HEK293 (cell line): ENCODE data around the gene ASXL3.

Experiments
- CTCF ChIA-PET: fragments of 350-600 bp; formaldehyde crosslinking; extraction: SDS; loops from one replicate; lab custom pipeline; 2021; ENCODE audit warnings: antibody characterized with exemption; lab: Yijun Ruan, JAX
- POLR2A ChIA-PET: fragments of 300-600 bp; formaldehyde crosslinking; extraction: SDS; loops from one replicate; lab custom pipeline; 2020; ENCODE audit warnings: antibody characterized with exemption, inconsistent platforms; lab: Yijun Ruan, JAX
- H3K27ac ChIP-seq: fragments of 200-500 bp; sonication (Bioruptor generic); 2 replicates; pipeline ENCODE4 v1.5.1; 2014; ENCODE audit warnings: low read depth, low read length, control low read depth, inconsistent platforms; ENCODE audit errors: extremely low read depth
- H3K36me3 ChIP-seq, 2 experiments: fragments of 200-500 bp in 1 of 2; sonication (Bioruptor generic) in 1 of 2; 1 replicate in 1 of 2; 2 replicates in 1 of 2; pipeline ENCODE4 v1.5.1; 2014 to 2017; ENCODE audit warnings: inconsistent platforms in 2 of 2, low read length in 2 of 2; ENCODE audit not compliant: control insufficient read depth in 2 of 2, insufficient read depth in 1 of 2
- H3K4me1 ChIP-seq: fragments of 200-500 bp; sonication (Bioruptor generic); 2 replicates; pipeline ENCODE4 v1.5.1; 2014; ENCODE audit warnings: mild to moderate bottlenecking, low read length, inconsistent platforms; ENCODE audit not compliant: control insufficient read depth, insufficient read depth
- H3K4me3 ChIP-seq: 2 replicates; pipeline ENCODE4 v1.5.1; 2011; ENCODE audit warnings: low read depth, mild to moderate bottlenecking, control low read depth, low read length, moderate library complexity
- H3K9me3 ChIP-seq: fragments of 200-500 bp; sonication (Bioruptor generic); 2 replicates; pipeline ENCODE4 v1.5.1; 2014; ENCODE audit warnings: low read depth, low read length, inconsistent platforms; ENCODE audit not compliant: control insufficient read depth, insufficient read depth
- FEZF1 ChIP-seq: fragments of 450-650 bp; formaldehyde crosslinking; IDR thresholded peaks from 2 replicates; pipeline ENCODE4 v1.5.1; 2016; ENCODE audit warnings: missing biosample characterization, missing genetic modification characterization
- KLF1 ChIP-seq: fragments of 450-650 bp; formaldehyde crosslinking; IDR thresholded peaks from 2 replicates; pipeline ENCODE4 v1.5.1; 2016; ENCODE audit warnings: missing biosample characterization, missing genetic modification characterization
- PATZ1 ChIP-seq: fragments of 450-650 bp; formaldehyde crosslinking; IDR thresholded peaks from 2 replicates; pipeline ENCODE4 v1.5.1; 2016; ENCODE audit warnings: missing biosample characterization, missing genetic modification characterization
- SCRT2 ChIP-seq: fragments of 450-650 bp; formaldehyde crosslinking; IDR thresholded peaks from 2 replicates; pipeline ENCODE4 v1.5.1; 2016; ENCODE audit warnings: missing biosample characterization, missing genetic modification characterization
- SETDB1 ChIP-seq: IDR thresholded peaks from one replicate; pipeline ENCODE4 v1.6.1; 2017; ENCODE audit warnings: mild to moderate bottlenecking, low read length, moderate library complexity, mixed read lengths; ENCODE audit not compliant: insufficient read length
- SP3 ChIP-seq: fragments of 450-650 bp; formaldehyde crosslinking; IDR thresholded peaks from 2 replicates; pipeline ENCODE4 v1.5.1; 2016; ENCODE audit warnings: missing biosample characterization, missing genetic modification characterization
- TRIM28 ChIP-seq: IDR thresholded peaks from 2 replicates; pipeline ENCODE4 v1.6.1; 2011; ENCODE audit warnings: low read length, control low read depth, borderline replicate concordance
- ZBTB17 ChIP-seq: fragments of 450-650 bp; formaldehyde crosslinking; IDR thresholded peaks from 2 replicates; pipeline ENCODE4 v1.5.1; 2016; ENCODE audit warnings: missing biosample characterization, missing genetic modification characterization
- ZFP41 ChIP-seq: fragments of 450-650 bp; formaldehyde crosslinking; IDR thresholded peaks from 2 replicates; pipeline ENCODE4 v1.5.1; 2016; ENCODE audit warnings: missing biosample characterization, missing genetic modification characterization, borderline replicate concordance
- ZNF174 ChIP-seq: fragments of 450-650 bp; formaldehyde crosslinking; IDR thresholded peaks from 2 replicates; pipeline ENCODE4 v1.5.0; 2017; ENCODE audit warnings: missing biosample characterization, mild to moderate bottlenecking, missing genetic modification characterization
- ZNF266 ChIP-seq: fragments of 450-650 bp; formaldehyde crosslinking; IDR thresholded peaks from 2 replicates; pipeline ENCODE4 v1.5.1; 2016; ENCODE audit warnings: missing biosample characterization, missing genetic modification characterization, low read depth
- ZNF366 ChIP-seq: fragments of 450-650 bp; formaldehyde crosslinking; conservative IDR thresholded peaks from 2 replicates; pipeline ENCODE4 v1.5.1; 2016; ENCODE audit warnings: missing biosample characterization, missing genetic modification characterization
- ZNF398 ChIP-seq: fragments of 450-650 bp; formaldehyde crosslinking; IDR thresholded peaks from 2 replicates; pipeline ENCODE4 v1.5.1; 2017; ENCODE audit warnings: missing biosample characterization, missing genetic modification characterization
- ZNF518A ChIP-seq: fragments of 450-650 bp; formaldehyde crosslinking; conservative IDR thresholded peaks from 2 replicates; pipeline ENCODE4 v1.5.1; 2016; ENCODE audit warnings: low read depth, missing biosample characterization, missing genetic modification characterization
- ZNF558 ChIP-seq: fragments of 450-650 bp; formaldehyde crosslinking; IDR thresholded peaks from 2 replicates; pipeline ENCODE4 v1.5.1; 2016; ENCODE audit warnings: missing biosample characterization, missing genetic modification characterization
- ZNF664 ChIP-seq: fragments of 450-650 bp; formaldehyde crosslinking; IDR thresholded peaks from 2 replicates; pipeline ENCODE4 v1.5.1; 2016; ENCODE audit warnings: missing biosample characterization, missing genetic modification characterization
- ZNF692 ChIP-seq: fragments of 450-650 bp; formaldehyde crosslinking; IDR thresholded peaks from 2 replicates; pipeline ENCODE4 v1.5.1; 2016; ENCODE audit warnings: missing biosample characterization, missing genetic modification characterization

The ASXL3 gene

GRCh38 chr18:33560686-33561370 is 17.2 kb upstream of the ASXL3 start:
- TF ChIP-seq SETDB1 (peak; percentile 53), ZNF398 (tag by site-specific recombination) (peak; percentile 5; the same call in 1 of the 2 replicates), TRIM28 (peak; percentile 85), ZBTB17 (tag by site-specific recombination) (peak; percentile 83), SP3 (tag by site-specific recombination) (0 out of 2 replicates have a peak, but pooled peaks have one; percentile 31), ZNF558 (tag by site-specific recombination) (0 out of 2 replicates have a peak, but pooled peaks have one; percentile 14), KLF1 (tag by site-specific recombination) (0 out of 2 replicates have a peak, but pooled peaks have one; percentile 11), ZNF664 (tag by site-specific recombination) (peak; percentile 86), ZNF266 (tag by site-specific recombination) (no peak), ZNF174 (tag by site-specific recombination) (no peak), ZNF692 (tag by site-specific recombination) (0 out of 2 replicates have a peak, but pooled peaks have one; percentile 26), ZFP41 (no peak), ZNF518A (peak; percentile 40; the same call in 1 of the 2 replicates), SCRT2 (tag by site-specific recombination) (peak; percentile 35; the same call in 1 of the 2 replicates), PATZ1 (tag by site-specific recombination) (no peak), ZNF366 (peak; percentile 44; the same call in 1 of the 2 replicates), FEZF1 (tag by site-specific recombination) (0 out of 2 replicates have a peak, but pooled peaks have one; percentile 12)
- TF ChIP-seq, all 188 proteins: peak for 13
- Histone ChIP-seq H3K27ac (no peak overlapping the region), H3K36me3 (no peaks in the 10 kb centered on the region), H3K4me3 (no peak overlapping the region), H3K9me3 (no peaks in the 10 kb centered on the region), H3K4me1 (no peaks in the 10 kb centered on the region)
- POLR2A ChIA-PET, result no interaction called here
- CTCF ChIA-PET, result interaction anchor here (0.7 kb wide), 1 partner anchor 49 kb away, joined by 3 read pairs; no protein-coding TSS in a partner anchor
